Keratinocyte (primary cell): Measurements from ENCODE around the gene SWSAP1.

ENCODE experiments used
- EZH2 ChIP-seq: IDR thresholded peaks from one replicate; pipeline ENCODE4 v1.6.1; 2012; ENCODE audit warnings: inconsistent platforms, mild to moderate bottlenecking, low read length, moderate library complexity
- TF ChIP-seq, protein P1 (sequence below), 3 experiments: IDR thresholded peaks in 1 of 3; conservative IDR thresholded peaks in 1 of 3; optimal IDR thresholded peaks in 1 of 3; 2 replicates in 2 of 3; 3 replicates in 1 of 3; pipeline versions ENCODE3 to v1.5.1; 2011; ENCODE audit warnings: low read length in 3 of 3, mild to moderate bottlenecking in 3 of 3, moderate library complexity in 2 of 3, control low read depth in 1 of 3, inconsistent platforms in 1 of 3; ENCODE audit not compliant: insufficient read depth in 2 of 3; ENCODE audit errors: extremely low read depth in 1 of 3

- TF ChIP-seq, protein P1, sequence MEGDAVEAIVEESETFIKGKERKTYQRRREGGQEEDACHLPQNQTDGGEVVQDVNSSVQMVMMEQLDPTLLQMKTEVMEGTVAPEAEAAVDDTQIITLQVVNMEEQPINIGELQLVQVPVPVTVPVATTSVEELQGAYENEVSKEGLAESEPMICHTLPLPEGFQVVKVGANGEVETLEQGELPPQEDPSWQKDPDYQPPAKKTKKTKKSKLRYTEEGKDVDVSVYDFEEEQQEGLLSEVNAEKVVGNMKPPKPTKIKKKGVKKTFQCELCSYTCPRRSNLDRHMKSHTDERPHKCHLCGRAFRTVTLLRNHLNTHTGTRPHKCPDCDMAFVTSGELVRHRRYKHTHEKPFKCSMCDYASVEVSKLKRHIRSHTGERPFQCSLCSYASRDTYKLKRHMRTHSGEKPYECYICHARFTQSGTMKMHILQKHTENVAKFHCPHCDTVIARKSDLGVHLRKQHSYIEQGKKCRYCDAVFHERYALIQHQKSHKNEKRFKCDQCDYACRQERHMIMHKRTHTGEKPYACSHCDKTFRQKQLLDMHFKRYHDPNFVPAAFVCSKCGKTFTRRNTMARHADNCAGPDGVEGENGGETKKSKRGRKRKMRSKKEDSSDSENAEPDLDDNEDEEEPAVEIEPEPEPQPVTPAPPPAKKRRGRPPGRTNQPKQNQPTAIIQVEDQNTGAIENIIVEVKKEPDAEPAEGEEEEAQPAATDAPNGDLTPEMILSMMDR (optimal IDR thresholded peaks at IDR 0.05 in 1 of 3, IDR thresholded peaks at IDR 0.05 in 1 of 3, conservative IDR thresholded peaks at IDR 0.05 in 1 of 3; ENCODE audit: extremely low read depth in 1 of 3, insufficient read depth in 2 of 3, low read length in 3 of 3) = no peak
- TF ChIP-seq EZH2 = no peak
These were observed 8.8 kb upstream of the SWSAP1 start for GRCh38 chr19:11365557-11366117.
